H9 (cell line): ENCODE results near the gene C10orf95. TPM values are rescaled to one million over a fixed set of nuclear protein-coding genes. Genes with fewer than 3 reads are reported as not detected.
A peak's percentile ranks its signal among the peaks of the same experiment; 100 is the strongest.

Source experiments
- DNase-seq: peaks from one replicate; pipeline ENCODE4 v3.0.0-alpha.2; 2017
- H2AFZ ChIP-seq: one replicate; pipeline ENCODE4 v1.6.1; 2013; ENCODE audit warnings: mild to moderate bottlenecking, low read length, control low read depth, moderate library complexity
- H2AK5ac ChIP-seq: 2 replicates; pipeline ENCODE4 v1.6.1; 2013; ENCODE audit warnings: low read length, control low read depth, mixed read lengths; ENCODE audit not compliant: insufficient read length
- H2BK120ac ChIP-seq: one replicate; pipeline ENCODE4 v1.6.1; 2013; ENCODE audit warnings: low read depth, mild to moderate bottlenecking, low read length, control low read depth, inconsistent platforms; ENCODE audit not compliant: poor library complexity, severe bottlenecking
- H2BK12ac ChIP-seq: 2 replicates; pipeline ENCODE4 v1.6.1; 2013; ENCODE audit warnings: low read length, control low read depth, mixed read lengths, low read depth; ENCODE audit not compliant: insufficient read length
- H2BK15ac ChIP-seq: 2 replicates; pipeline ENCODE4 v1.6.1; 2013; ENCODE audit warnings: low read depth, low read length, control low read depth
- H2BK20ac ChIP-seq: one replicate; pipeline ENCODE4 v1.6.1; 2013; ENCODE audit warnings: low read depth, mild to moderate bottlenecking, low read length, control low read depth, inconsistent platforms; ENCODE audit not compliant: poor library complexity, severe bottlenecking
- H2BK5ac ChIP-seq: 2 replicates; pipeline ENCODE4 v1.6.1; 2013; ENCODE audit warnings: low read length, control low read depth, mixed read lengths; ENCODE audit not compliant: insufficient read length
- H3K14ac ChIP-seq: 2 replicates; pipeline ENCODE4 v1.6.1; 2013; ENCODE audit warnings: low read length, control low read depth; ENCODE audit not compliant: insufficient read depth
- H3K18ac ChIP-seq: 2 replicates; pipeline ENCODE4 v1.6.1; 2013; ENCODE audit warnings: low read depth, mild to moderate bottlenecking, mixed read lengths, low read length, control low read depth; ENCODE audit not compliant: insufficient read length
- H3K23ac ChIP-seq: 2 replicates; pipeline ENCODE4 v1.6.1; 2013; ENCODE audit warnings: low read length, control low read depth, mixed read lengths, low read depth; ENCODE audit not compliant: insufficient read length
- H3K23me2 ChIP-seq: 2 replicates; pipeline ENCODE4 v1.6.1; 2013; ENCODE audit warnings: low read depth, mild to moderate bottlenecking, mixed read lengths, low read length, control low read depth; ENCODE audit not compliant: insufficient read length, poor library complexity, severe bottlenecking
- H3K27ac ChIP-seq: 2 replicates; pipeline ENCODE4 v1.5.1; 2013; ENCODE audit warnings: low read length, control low read depth, mixed read lengths, low read depth; ENCODE audit not compliant: insufficient read length
- H3K27me3 ChIP-seq: 2 replicates; pipeline ENCODE4 v1.6.1; 2013; ENCODE audit warnings: low read length, control low read depth, inconsistent platforms; ENCODE audit not compliant: insufficient read depth
- H3K4ac ChIP-seq: 2 replicates; pipeline ENCODE4 v1.6.1; 2013; ENCODE audit warnings: low read depth, mild to moderate bottlenecking, control low read depth, inconsistent platforms, low read length, moderate library complexity
- H3K4me1 ChIP-seq: 2 replicates; pipeline ENCODE4 v1.6.1; 2013; ENCODE audit warnings: low read length, control low read depth, inconsistent platforms; ENCODE audit not compliant: insufficient read depth
- H3K4me2 ChIP-seq: 2 replicates; pipeline ENCODE4 v1.6.1; 2013; ENCODE audit warnings: low read length, control low read depth, mixed read lengths; ENCODE audit not compliant: insufficient read length, insufficient read depth
- H3K56ac ChIP-seq: 2 replicates; pipeline ENCODE4 v1.6.1; 2013; ENCODE audit warnings: low read depth, mild to moderate bottlenecking, mixed read lengths, low read length, control low read depth; ENCODE audit not compliant: insufficient read length
- H3K79me1 ChIP-seq: 2 replicates; pipeline ENCODE4 v1.6.1; 2013; ENCODE audit warnings: low read depth, mild to moderate bottlenecking, moderate library complexity, low read length, control low read depth, inconsistent platforms; ENCODE audit not compliant: insufficient read depth, poor library complexity, severe bottlenecking
- H3K79me2 ChIP-seq: 2 replicates; pipeline ENCODE4 v1.6.1; 2013; ENCODE audit warnings: low read length, control low read depth, inconsistent platforms; ENCODE audit not compliant: insufficient read depth
- H3K9ac ChIP-seq: 2 replicates; pipeline ENCODE4 v1.6.1; 2013; ENCODE audit warnings: low read length, control low read depth, mixed read lengths; ENCODE audit not compliant: insufficient read length; ENCODE audit errors: extremely low read depth
- H3K9me3 ChIP-seq: one replicate; pipeline ENCODE4 v1.6.1; 2013; ENCODE audit warnings: low read depth, low read length, inconsistent platforms; ENCODE audit not compliant: control insufficient read depth
- H3T11ph ChIP-seq: one replicate; pipeline ENCODE4 v1.6.1; 2013; ENCODE audit warnings: mild to moderate bottlenecking, low read length, control low read depth, inconsistent platforms
- H4K20me1 ChIP-seq: one replicate; pipeline ENCODE4 v1.6.1; 2013; ENCODE audit not compliant: control insufficient read depth, insufficient read length, insufficient read depth
- H4K5ac ChIP-seq: 2 replicates; pipeline ENCODE4 v1.6.1; 2013; ENCODE audit warnings: low read depth, mild to moderate bottlenecking, mixed read lengths, low read length, control low read depth; ENCODE audit not compliant: insufficient read length
- H4K8ac ChIP-seq: replicated peaks from 2 replicates; pipeline ENCODE4 v1.6.1; 2013; ENCODE audit warnings: low read length, control low read depth, mixed read lengths, low read depth; ENCODE audit not compliant: insufficient read length
- H4K91ac ChIP-seq: 2 replicates; pipeline ENCODE4 v1.6.1; 2013; ENCODE audit warnings: low read depth, mild to moderate bottlenecking, moderate library complexity, mixed read lengths, low read length, control low read depth; ENCODE audit not compliant: insufficient read length
- H3K27ac Mint-ChIP-seq, 3 experiments: 2 replicates in 2 of 3; 3 replicates in 1 of 3; pipeline ENCODE4 v1.8.0; 2020 to 2021; ENCODE audit warnings: mixed read lengths in 3 of 3, mild to moderate bottlenecking in 1 of 3, moderate library complexity in 1 of 3
- H3K27me3 Mint-ChIP-seq: 2 replicates; pipeline ENCODE4 v1.8.0; 2021; ENCODE audit warnings: low read depth, mild to moderate bottlenecking, moderate library complexity, mixed read lengths
- H3K36me3 Mint-ChIP-seq, 3 experiments: 2 replicates in 2 of 3; 3 replicates in 1 of 3; pipeline ENCODE4 v1.8.0; 2020 to 2021; ENCODE audit warnings: low read depth in 3 of 3, mixed read lengths in 3 of 3; ENCODE audit not compliant: insufficient read depth in 1 of 3
- H3K4me1 Mint-ChIP-seq, 2 experiments: 2 replicates each; pipeline ENCODE4 v1.8.0; 2020; ENCODE audit warnings: mixed read lengths in 2 of 2
- H3K4me3 Mint-ChIP-seq, 2 experiments: 2 replicates in 1 of 2; 3 replicates in 1 of 2; pipeline ENCODE4 v1.8.0; 2020 to 2021; ENCODE audit warnings: mild to moderate bottlenecking in 2 of 2, mixed read lengths in 2 of 2, moderate library complexity in 1 of 2
- H3K9me3 Mint-ChIP-seq, 2 experiments: 2 replicates in 1 of 2; 3 replicates in 1 of 2; pipeline ENCODE4 v1.8.0; 2020; ENCODE audit warnings: mild to moderate bottlenecking in 2 of 2, mixed read lengths in 2 of 2, moderate library complexity in 1 of 2
- CTCF ChIP-seq: fragments of 200-600 bp; sonication (generic); conservative IDR thresholded peaks from 3 replicates; pipeline ENCODE4 v1.8.0; 2021; ENCODE audit warnings: antibody characterized with exemption, mild to moderate bottlenecking
- WGBS: extraction: QIAGEN DNeasy Blood & Tissue Kit; methylation state at CpG from one replicate; pipeline ENCODE4 v1.1.7; 2013; ENCODE audit warnings: missing lambda C conversion rate, low lambda C conversion rate, mixed read lengths; ENCODE audit not compliant: insufficient read length; ENCODE audit errors: extremely low coverage; 5-methylcytosine and 5-hydroxymethylcytosine counted together
- total RNA-seq: library from RNA; stranded (reverse); gene quantifications from 2 replicates; pipeline ENCODE4 v1.2.1, GENCODE V29; 2021

Gene C10orf95
- total RNA-seq, 1 experiment from 2014 or later: not detected

GRCh38 chr10:102462512-102463054, 11.2 kb upstream of the C10orf95 start:
- Histone ChIP-seq H2BK5ac (no peak overlapping the region), H2BK12ac (no peak overlapping the region), H3K27ac (no peak overlapping the region), H3K4me2 (peak overlapping the region; percentile 83), H3K79me2 (no peaks in the 10 kb centered on the region), H2AFZ (no peak overlapping the region), H4K5ac (no peak overlapping the region), H3K23me2 (peaks cover 10% of the 10 kb centered on the region), H3K9me3 (no peaks in the 10 kb centered on the region), H3K14ac (no peak overlapping the region), H2BK120ac (no peak overlapping the region), H3K23ac (no peak overlapping the region), H3K79me1 (no peaks in the 10 kb centered on the region), H3K4ac (no peak overlapping the region), H3K4me1 (peaks cover 3% of the 10 kb centered on the region), H3K18ac (no peak overlapping the region), H3K27me3 (no peaks in the 10 kb centered on the region), H2AK5ac (no peak overlapping the region), H4K8ac (no peak overlapping the region), H4K91ac (no peak overlapping the region), H2BK20ac (no peak overlapping the region), H4K20me1 (no peaks in the 10 kb centered on the region), H2BK15ac (no peak overlapping the region), H3T11ph (no peak overlapping the region), H3K9ac (no peak overlapping the region), H3K56ac (no peak overlapping the region)
- no peak for DNase-seq
- H3K4me1 Mint-ChIP-seq: peaks cover 39 to 50% of the 10 kb centered on the region in 2 experiments
- peaks cover 16% of the 10 kb centered on the region for H3K27me3 Mint-ChIP-seq
- no peaks in the 10 kb centered on the region for H3K9me3 Mint-ChIP-seq
- peaks cover 0 to 2% (median 0%) of the 10 kb centered on the region in 3 experiments; a peak in 2 of 7 replicates for H3K36me3 Mint-ChIP-seq
- no peak for TF ChIP-seq CTCF
- WGBS: no CpG with 5 or more reads among the region's 6 CpGs
- peak overlapping the region in 1 of 3 experiments; percentile 69; a peak in 1 of 7 replicates for H3K27ac Mint-ChIP-seq
- H3K4me3 Mint-ChIP-seq: peak overlapping the region; percentile 54 to 95
